ENCODE results near the gene NOL9. TPM values are rescaled to one million over a fixed set of nuclear protein-coding genes. Genes with fewer than 3 reads are reported as not detected.

NOL9 gene
- total RNA-seq, 6 experiments from 2014 or later: 8.9 to 13.1 (median 10.7) TPM

- Histone ChIP-seq H3K4me3 (no peak overlapping the region), H3K36me3 (peaks cover 0 to 65% (median 18%) of the 10 kb centered on the region in 4 donors), H3K4me1 (no peaks in the 10 kb centered on the region), H3K27me3 (no peaks in the 10 kb centered on the region), H3K27ac (no peak overlapping the region), H3K9me3 (no peaks in the 10 kb centered on the region)
- TF ChIP-seq CTCF (IDR thresholded peaks at IDR 0.05): no peak
- TF ChIP-seq POLR2A (IDR thresholded peaks at IDR 0.05): no peak
- ATAC-seq (peak in 2 of 4 donors; percentile 43 to 51), DNase-seq (no peak)
- intact Hi-C loops (cut with DNase I): no loop called here
- WGBS (ENCODE audit: insufficient coverage, low coverage, low lambda C conversion rate, missing lambda C conversion rate): 56% methylated on average over 8 of the region's 10 CpGs
Measured at GRCh38 chr1:6545276-6546112, 8.8 kb downstream of the NOL9 start.

- TF ChIP-seq CTCF (IDR thresholded peaks at IDR 0.05) (no peak), POLR2A (IDR thresholded peaks at IDR 0.05) (no peak)
- peaks cover 0 to 60% (median 18%) of the 10 kb centered on the region in 4 donors for H3K36me3 ChIP-seq
- no peak overlapping the region for H3K4me3 ChIP-seq
- DNase-seq (no peak), ATAC-seq (peak in 2 of 4 donors; percentile 59 to 63)
- H3K4me1 ChIP-seq: no peaks in the 10 kb centered on the region
- 55% methylated on average over 3 of the region's 3 CpGs for WGBS (ENCODE audit: insufficient coverage, low coverage, low lambda C conversion rate, missing lambda C conversion rate)
- intact Hi-C loops (cut with DNase I): no loop called here
- no peak overlapping the region for H3K27ac ChIP-seq
- no peaks in the 10 kb centered on the region for H3K27me3 ChIP-seq
- H3K9me3 ChIP-seq: no peaks in the 10 kb centered on the region
Measured at GRCh38 chr1:6544831-6545230, 9.5 kb downstream of the NOL9 start.

- no peaks in the 10 kb centered on the region for H3K27me3 ChIP-seq
- intact Hi-C loops (cut with DNase I): no loop called here
- H3K36me3 ChIP-seq: peaks cover 0 to 25% (median 0%) of the 10 kb centered on the region in 4 donors
- no peak for DNase-seq
- H3K9me3 ChIP-seq: no peaks in the 10 kb centered on the region
- ATAC-seq: no peak
- peaks cover 0 to 14% (median 0%) of the 10 kb centered on the region in 4 donors for H3K4me1 ChIP-seq
- TF ChIP-seq POLR2A (IDR thresholded peaks at IDR 0.05) (no peak), CTCF (IDR thresholded peaks at IDR 0.05) (no peak)
- no peak overlapping the region for H3K4me3 ChIP-seq
- H3K27ac ChIP-seq: no peak overlapping the region
- 57% methylated on average over 3 of the region's 3 CpGs for WGBS (ENCODE audit: insufficient coverage, low coverage, low lambda C conversion rate, missing lambda C conversion rate)
Measured at GRCh38 chr1:6538956-6539355, 15.4 kb downstream of the NOL9 start.

GRCh38 chr1:6536291-6536690 lies 18.0 kb downstream of the NOL9 start:
- Histone ChIP-seq H3K9me3 (no peaks in the 10 kb centered on the region), H3K36me3 (peaks cover 0 to 31% (median 16%) of the 10 kb centered on the region in 4 donors), H3K27me3 (no peaks in the 10 kb centered on the region), H3K27ac (no peak overlapping the region), H3K4me1 (peaks cover 0 to 14% (median 0%) of the 10 kb centered on the region in 4 donors), H3K4me3 (no peak overlapping the region)
- DNase-seq (no peak), ATAC-seq (no peak)
- 100% methylated on average over 3 of the region's 5 CpGs for WGBS (ENCODE audit: insufficient coverage, low coverage, low lambda C conversion rate, missing lambda C conversion rate)
- TF ChIP-seq CTCF (IDR thresholded peaks at IDR 0.05) (no peak), POLR2A (IDR thresholded peaks at IDR 0.05) (no peak)
- intact Hi-C loops (cut with DNase I): no loop called here

Data from right lobe of liver (tissue), 6 donors.